GM12891 (cell line): Measurements from ENCODE around the gene FMOD.

Source experiments
- PAX5 ChIP-seq: IDR thresholded peaks from 2 replicates; pipeline ENCODE4 v1.6.1; 2011; ENCODE audit warnings: low read length, moderate library complexity, mild to moderate bottlenecking; ENCODE audit not compliant: insufficient read depth, severe bottlenecking
- POLR2A ChIP-seq: IDR thresholded peaks from 2 replicates; pipeline ENCODE4 v1.6.1; 2011; ENCODE audit warnings: low read depth, low read length, control low read depth
- POLR2AphosphoS5 ChIP-seq: IDR thresholded peaks from 2 replicates; pipeline ENCODE4 v1.6.1; 2011; ENCODE audit warnings: low read depth, low read length, control low read depth
- POU2F2 ChIP-seq: IDR thresholded peaks from 2 replicates; pipeline ENCODE4 v1.6.1; 2011; ENCODE audit warnings: low read depth, mild to moderate bottlenecking, control low read depth, low read length, moderate library complexity
- SPI1 ChIP-seq: IDR thresholded peaks from 2 replicates; pipeline ENCODE4 v1.6.1; 2011; ENCODE audit warnings: low read depth, low read length, control low read depth
- TAF1 ChIP-seq: IDR thresholded peaks from 2 replicates; pipeline ENCODE4 v1.6.1; 2011; ENCODE audit warnings: low read depth, low read length, control low read depth

DNA sequence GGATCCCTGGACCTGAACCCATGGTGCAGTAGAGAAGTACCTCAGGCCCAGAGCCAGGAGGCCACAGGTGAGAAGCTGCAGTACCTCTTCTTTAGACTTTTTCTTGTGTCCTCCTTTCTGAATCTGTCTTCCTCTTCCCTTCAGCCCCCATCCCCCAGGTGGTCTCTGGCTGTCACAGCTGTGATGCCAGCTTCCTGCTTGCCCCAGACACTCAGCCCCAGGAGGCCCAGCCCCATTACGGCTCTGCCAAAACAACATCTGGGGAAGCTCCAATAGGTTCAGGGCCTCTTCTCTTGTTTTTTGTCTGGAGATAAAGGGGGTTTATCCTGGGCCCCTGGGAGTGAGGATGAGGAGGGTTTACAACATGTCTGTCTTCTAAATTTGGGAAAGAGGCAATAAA, 55.1 kb downstream of the FMOD start:
- TF ChIP-seq TAF1 (no peak), POLR2A (no peak), POLR2AphosphoS5 (no peak), PAX5 (no peak), POU2F2 (no peak), SPI1 (no peak)
